Parathyroid adenoma (tissue), 2 donors: ENCODE data around the gene FMNL2.

Source experiments
- H2AFZ ChIP-seq: fragments of 300-600 bp; sonication (generic); one replicate; pipeline ENCODE4 v1.7.0; 2017; ENCODE audit warnings: antibody characterized with exemption, mild to moderate bottlenecking
- H3K27ac ChIP-seq: fragments of 300-600 bp; sonication (generic); one replicate; pipeline ENCODE4 v1.7.0; 2017
- H3K27me3 ChIP-seq: fragments of 300-600 bp; sonication (generic); one replicate; pipeline ENCODE4 v1.7.0; 2017; ENCODE audit warnings: low read length; ENCODE audit not compliant: control insufficient read depth, insufficient read depth
- H3K36me3 ChIP-seq: fragments of 300-600 bp; sonication (generic); one replicate; pipeline ENCODE4 v1.7.0; 2017; ENCODE audit warnings: low read length; ENCODE audit not compliant: control insufficient read depth, insufficient read depth
- H3K4me1 ChIP-seq: fragments of 300-600 bp; sonication (generic); one replicate; pipeline ENCODE4 v1.7.0; 2017; ENCODE audit warnings: control low read depth
- H3K4me2 ChIP-seq: fragments of 300-600 bp; sonication (generic); one replicate; pipeline ENCODE4 v1.7.0; 2017; ENCODE audit warnings: low read length
- H3K4me3 ChIP-seq: fragments of 300-600 bp; sonication (generic); one replicate; pipeline ENCODE4 v1.7.0; 2017; ENCODE audit warnings: low read depth, low read length
- H3K79me2 ChIP-seq: fragments of 300-600 bp; sonication (generic); one replicate; pipeline ENCODE4 v1.7.0; 2017; ENCODE audit warnings: control low read depth
- H3K9ac ChIP-seq: fragments of 300-600 bp; sonication (generic); one replicate; pipeline ENCODE4 v1.7.0; 2017; ENCODE audit warnings: mild to moderate bottlenecking
- H3K9me3 ChIP-seq: fragments of 300-600 bp; sonication (generic); one replicate; pipeline ENCODE4 v1.7.0; 2017; ENCODE audit warnings: low read length; ENCODE audit not compliant: control insufficient read depth
- TF ChIP-seq, protein P1 (sequence below): fragments of 300-600 bp; sonication (generic); IDR thresholded peaks from one replicate; pipeline ENCODE4 v1.7.0; 2017; ENCODE audit warnings: antibody characterized with exemption, mild to moderate bottlenecking
- donor health status: primary hyperparathyroidism.

FMNL2 gene

DNA sequence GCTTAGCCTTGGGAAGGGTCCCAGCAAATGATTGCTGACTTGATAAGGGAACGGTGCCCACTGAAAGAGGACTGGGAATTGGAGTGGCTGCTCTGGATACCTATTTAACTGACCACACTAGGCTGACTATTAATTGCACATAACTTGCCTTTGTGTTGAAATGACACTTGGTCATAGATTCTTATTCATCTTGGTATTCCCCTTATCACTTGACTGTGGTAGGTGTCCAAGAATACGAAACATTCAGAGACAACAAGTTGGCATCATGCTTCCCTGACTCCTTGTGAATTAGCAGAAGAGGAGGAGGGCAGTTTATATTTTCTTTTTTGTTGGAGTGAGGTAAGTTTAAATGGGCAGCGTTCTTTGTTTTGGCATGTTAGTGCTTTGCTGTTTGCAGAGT is 13.4 kb downstream of the FMNL2 start:
- Histone ChIP-seq H3K4me1 (no peaks in the 10 kb centered on the region), H3K36me3 (no peaks in the 10 kb centered on the region)
- TF ChIP-seq, protein P1, sequence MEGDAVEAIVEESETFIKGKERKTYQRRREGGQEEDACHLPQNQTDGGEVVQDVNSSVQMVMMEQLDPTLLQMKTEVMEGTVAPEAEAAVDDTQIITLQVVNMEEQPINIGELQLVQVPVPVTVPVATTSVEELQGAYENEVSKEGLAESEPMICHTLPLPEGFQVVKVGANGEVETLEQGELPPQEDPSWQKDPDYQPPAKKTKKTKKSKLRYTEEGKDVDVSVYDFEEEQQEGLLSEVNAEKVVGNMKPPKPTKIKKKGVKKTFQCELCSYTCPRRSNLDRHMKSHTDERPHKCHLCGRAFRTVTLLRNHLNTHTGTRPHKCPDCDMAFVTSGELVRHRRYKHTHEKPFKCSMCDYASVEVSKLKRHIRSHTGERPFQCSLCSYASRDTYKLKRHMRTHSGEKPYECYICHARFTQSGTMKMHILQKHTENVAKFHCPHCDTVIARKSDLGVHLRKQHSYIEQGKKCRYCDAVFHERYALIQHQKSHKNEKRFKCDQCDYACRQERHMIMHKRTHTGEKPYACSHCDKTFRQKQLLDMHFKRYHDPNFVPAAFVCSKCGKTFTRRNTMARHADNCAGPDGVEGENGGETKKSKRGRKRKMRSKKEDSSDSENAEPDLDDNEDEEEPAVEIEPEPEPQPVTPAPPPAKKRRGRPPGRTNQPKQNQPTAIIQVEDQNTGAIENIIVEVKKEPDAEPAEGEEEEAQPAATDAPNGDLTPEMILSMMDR = no peak

DNA sequence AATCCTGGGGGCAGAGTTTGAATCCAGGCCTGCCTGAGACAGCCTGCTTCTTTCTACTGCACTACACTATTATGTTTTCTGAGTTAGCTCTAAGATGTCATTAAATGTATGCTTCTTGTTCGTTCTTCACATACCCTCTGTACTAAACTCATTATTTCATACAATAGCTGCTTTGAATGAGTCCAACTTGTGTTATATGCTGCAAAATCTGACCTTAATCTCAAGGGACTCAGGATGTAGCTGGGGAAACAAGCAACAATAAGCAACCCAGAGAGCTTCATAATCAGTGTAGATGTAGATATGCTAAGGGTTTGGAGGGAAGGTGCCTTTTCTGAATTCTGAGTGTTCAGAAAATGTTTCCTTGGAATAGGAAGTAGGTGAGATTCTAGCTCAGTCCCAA is 14.4 kb downstream of the FMNL2 start:
- Histone ChIP-seq H3K9me3 (no peaks in the 10 kb centered on the region), H3K9ac (no peak overlapping the region), H3K36me3 (no peaks in the 10 kb centered on the region), H3K4me2 (no peak overlapping the region), H3K79me2 (peaks cover 2% of the 10 kb centered on the region), H2AFZ (no peak overlapping the region), H3K4me1 (no peaks in the 10 kb centered on the region), H3K27me3 (no peaks in the 10 kb centered on the region), H3K27ac (no peak overlapping the region), H3K4me3 (no peak overlapping the region)
- TF ChIP-seq, protein P1 = no peak

More for the DNA sequence above, 13.4 kb downstream of the FMNL2 start:
- no peaks in the 10 kb centered on the region for H3K27me3 ChIP-seq
- no peak overlapping the region for H2AFZ ChIP-seq
- no peak overlapping the region for H3K9ac ChIP-seq
- no peaks in the 10 kb centered on the region for H3K9me3 ChIP-seq
- H3K27ac ChIP-seq = no peak overlapping the region
- H3K79me2 ChIP-seq = peaks cover 5% of the 10 kb centered on the region
- no peak overlapping the region for H3K4me3 ChIP-seq
- H3K4me2 ChIP-seq = no peak overlapping the region

DNA sequence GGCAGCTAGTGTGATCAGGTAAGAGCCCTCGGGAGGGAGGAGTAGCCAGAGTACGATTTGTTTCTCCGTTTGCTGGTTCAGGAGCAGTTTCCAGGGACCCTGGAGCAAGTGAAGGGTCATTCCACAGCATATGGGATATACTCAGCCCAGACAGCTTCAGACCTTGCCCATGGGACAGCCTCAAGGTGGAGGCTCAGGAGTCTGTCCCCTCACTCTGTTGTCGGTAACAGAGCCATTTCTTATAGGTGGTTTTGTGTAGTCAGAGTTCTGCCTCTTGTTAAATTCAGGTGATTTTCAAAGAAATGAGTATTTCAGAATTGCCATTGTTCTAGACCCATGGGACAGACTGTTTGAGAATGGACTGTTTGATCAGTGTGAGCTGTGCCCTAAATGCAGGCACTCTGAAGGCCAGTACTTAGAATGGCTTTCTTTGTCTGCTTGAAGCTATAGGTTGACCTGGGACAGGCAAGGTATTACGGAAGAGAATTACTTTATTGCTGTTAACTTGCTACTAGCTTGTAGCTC is 15.2 kb downstream of the FMNL2 start:
- Histone ChIP-seq H3K9ac (no peak overlapping the region), H3K4me3 (no peak overlapping the region), H3K9me3 (no peaks in the 10 kb centered on the region), H3K27ac (no peak overlapping the region), H3K36me3 (no peaks in the 10 kb centered on the region), H3K27me3 (no peaks in the 10 kb centered on the region), H3K4me2 (no peak overlapping the region), H3K4me1 (no peaks in the 10 kb centered on the region), H2AFZ (no peak overlapping the region), H3K79me2 (peaks cover 2% of the 10 kb centered on the region)
- TF ChIP-seq, protein P1 = no peak

DNA sequence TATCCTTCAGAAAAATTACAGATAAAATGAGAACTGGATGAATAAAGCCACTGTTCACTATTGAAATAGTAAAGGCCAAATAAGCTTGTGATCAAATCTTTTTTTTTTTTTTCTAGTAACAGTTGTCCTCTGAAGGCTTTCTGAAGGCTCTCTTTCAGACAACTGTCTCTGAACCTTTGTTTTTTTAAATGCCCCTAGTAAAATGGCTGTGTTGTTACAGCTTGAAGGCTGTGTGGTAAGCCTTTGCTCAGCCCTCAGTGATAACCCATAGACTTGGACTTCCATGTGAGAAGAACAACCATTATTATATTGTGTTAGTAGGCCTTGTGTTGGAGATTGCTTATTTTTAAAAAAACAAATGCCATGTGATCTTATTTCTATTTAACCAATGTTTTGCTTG is 17.6 kb downstream of the FMNL2 start:
- Histone ChIP-seq H3K9me3 (no peaks in the 10 kb centered on the region), H3K4me2 (no peak overlapping the region), H3K27me3 (no peaks in the 10 kb centered on the region), H3K9ac (no peak overlapping the region), H3K4me1 (no peaks in the 10 kb centered on the region), H3K36me3 (no peaks in the 10 kb centered on the region), H3K4me3 (no peak overlapping the region), H3K79me2 (peaks cover under 1% of the 10 kb centered on the region), H3K27ac (no peak overlapping the region), H2AFZ (no peak overlapping the region)
- TF ChIP-seq, protein P1 = no peak

DNA sequence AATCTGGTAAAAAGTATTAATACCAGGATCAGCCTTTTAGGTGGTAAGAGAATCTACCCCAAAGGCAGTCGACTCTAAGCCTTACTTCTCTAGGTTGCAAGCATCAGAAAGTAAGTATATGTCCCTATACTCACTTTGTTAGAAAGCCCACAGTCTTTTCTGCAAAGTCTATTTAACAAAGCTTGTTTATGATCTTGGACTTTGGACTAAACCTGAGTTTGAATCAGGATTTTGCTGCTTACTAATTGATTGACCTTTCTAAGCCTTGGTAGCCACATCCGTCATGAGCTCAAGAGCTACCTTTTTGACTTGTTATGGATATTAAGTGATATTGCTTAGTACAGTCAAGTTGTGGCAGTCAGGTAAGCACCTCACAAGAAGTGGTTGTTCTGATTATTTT is 18.4 kb downstream of the FMNL2 start:
- Histone ChIP-seq H3K36me3 (no peaks in the 10 kb centered on the region), H2AFZ (no peak overlapping the region), H3K4me3 (no peak overlapping the region), H3K27ac (no peak overlapping the region), H3K9ac (no peak overlapping the region), H3K4me2 (no peak overlapping the region), H3K79me2 (peaks cover 8% of the 10 kb centered on the region), H3K27me3 (no peaks in the 10 kb centered on the region), H3K4me1 (no peaks in the 10 kb centered on the region), H3K9me3 (no peaks in the 10 kb centered on the region)
- TF ChIP-seq, protein P1 = no peak
